PC-9 (cell line): ENCODE data around the gene B3GNT3.

Source experiments
- CTCF ChIP-seq: fragments of 200-600 bp; sonication (generic); conservative IDR thresholded peaks from 2 replicates; pipeline ENCODE4 v1.6.1; 2017; ENCODE audit warnings: mixed run types, antibody characterized with exemption, mild to moderate bottlenecking, moderate library complexity
- EZH2 ChIP-seq: fragments of 200-600 bp; sonication (generic); IDR thresholded peaks from 2 replicates; pipeline ENCODE4 v1.8.0; 2017; ENCODE audit warnings: antibody characterized with exemption, low read depth

- TF ChIP-seq CTCF: no peak
- TF ChIP-seq EZH2: no peak
Observed at GRCh38 chr19:17860993-17861360, 66.0 kb downstream of the B3GNT3 start.
